Activated CD4-positive, alpha-beta T cell treated with anti-CD3 and anti-CD28 coated beads for 1 hour (primary cell): Measurements from ENCODE around the gene DUSP14.
"Not testable (repeated sequence)": the region's sequence is repeated elsewhere in the genome, so short reads cannot be mapped to it uniquely, and the experiment has no call there.

Source experiments
- DNase-seq: peaks from one replicate; pipeline ENCODE4 v3.0.0-alpha.2; 2020

Gene DUSP14, protein sequence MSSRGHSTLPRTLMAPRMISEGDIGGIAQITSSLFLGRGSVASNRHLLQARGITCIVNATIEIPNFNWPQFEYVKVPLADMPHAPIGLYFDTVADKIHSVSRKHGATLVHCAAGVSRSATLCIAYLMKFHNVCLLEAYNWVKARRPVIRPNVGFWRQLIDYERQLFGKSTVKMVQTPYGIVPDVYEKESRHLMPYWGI

GRCh38 chr17:37489197-37490001 is at the start of gene DUSP14:
DUSP14 (plus strand) TSS chr17:37489891; CDS start chr17:37512273, 22,382 bp downstream.
- peak; percentile 76 for DNase-seq

- DNase-seq = no peak
Measured at GRCh38 chr17:37440424-37440823, 49.3 kb upstream of the DUSP14 start.

GRCh38 chr17:37441369-37442014 is 48.2 kb upstream of the DUSP14 start:
- DNase-seq = not testable (repeated sequence)

GRCh38 chr17:37446027-37446426 is 43.7 kb upstream of the DUSP14 start:
- no peak for DNase-seq

- no peak for DNase-seq
Measured at GRCh38 chr17:37447641-37448040, 42.0 kb upstream of the DUSP14 start.

- DNase-seq = no peak
Measured at GRCh38 chr17:37450112-37450511, 39.6 kb upstream of the DUSP14 start.

GRCh38 chr17:37457801-37458200 is 31.9 kb upstream of the DUSP14 start:
- DNase-seq = not testable (repeated sequence)

DNA sequence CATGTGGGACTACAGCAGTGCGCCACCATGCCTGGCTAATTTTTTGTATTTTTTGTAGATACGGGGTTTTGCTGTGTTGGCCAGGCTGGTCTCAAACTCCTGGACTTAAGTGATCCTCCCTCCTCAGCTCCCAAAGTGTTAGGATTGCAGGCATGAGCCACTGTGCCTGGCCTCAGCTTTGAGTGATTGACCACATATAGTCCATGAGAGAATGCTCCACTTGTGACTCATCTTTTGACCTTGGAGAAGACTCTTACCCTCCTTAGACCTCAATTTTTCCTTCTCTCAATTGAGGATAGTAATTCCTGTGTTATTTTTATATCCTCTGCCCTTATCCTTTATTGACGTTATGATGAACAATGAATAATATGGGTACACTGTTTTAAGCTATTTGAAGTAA is 30.9 kb upstream of the DUSP14 start:
- no peak for DNase-seq

GRCh38 chr17:37461668-37462067 is 28.0 kb upstream of the DUSP14 start:
- no peak for DNase-seq

GRCh38 chr17:37462492-37462891 is 27.2 kb upstream of the DUSP14 start:
- no peak for DNase-seq

DNA sequence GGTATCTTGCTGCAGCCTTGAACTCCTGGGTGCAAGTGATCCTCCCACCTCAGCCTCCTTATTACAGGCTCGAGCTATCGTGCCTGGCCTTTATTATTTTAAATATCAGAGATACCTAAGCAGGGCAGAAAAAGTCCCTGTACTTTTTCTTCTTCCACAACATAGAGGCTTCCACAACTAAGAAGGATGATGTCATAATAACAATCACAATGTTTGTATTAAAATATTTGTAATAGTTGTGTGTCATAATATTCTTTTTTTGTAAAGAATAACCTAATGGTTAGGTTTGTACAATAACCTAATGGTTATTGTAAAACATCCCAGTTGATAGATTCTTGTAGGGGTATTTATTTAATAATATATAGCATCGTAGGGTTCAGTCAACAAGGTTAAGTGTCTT is 26.7 kb upstream of the DUSP14 start:
- DNase-seq = no peak

- DNase-seq = no peak
Measured at GRCh38 chr17:37465069-37465616, 24.5 kb upstream of the DUSP14 start.

- DNase-seq = no peak
Measured at GRCh38 chr17:37466471-37466870, 23.2 kb upstream of the DUSP14 start.

DNA sequence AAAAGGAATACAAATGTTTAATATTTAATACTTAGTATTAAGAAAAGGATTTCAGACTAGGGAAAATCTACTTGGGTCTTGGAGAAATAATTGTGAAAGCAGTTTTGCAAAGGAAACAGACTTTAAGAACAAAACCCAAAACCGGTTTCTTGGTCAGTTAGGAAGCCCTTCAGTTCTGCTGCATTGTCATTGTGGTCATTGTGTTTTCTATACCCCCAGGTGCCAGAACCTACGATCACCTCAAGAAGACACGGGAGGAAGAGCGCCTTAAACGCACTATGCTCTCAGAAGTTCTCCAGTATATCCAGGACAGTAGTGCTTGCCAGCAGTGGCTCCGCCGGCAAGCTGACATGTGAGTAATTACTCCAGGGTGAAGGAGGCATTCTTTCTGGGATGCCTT is 19.5 kb upstream of the DUSP14 start:
- DNase-seq = no peak

- no peak for DNase-seq
Measured at GRCh38 chr17:37475731-37476420, 13.8 kb upstream of the DUSP14 start.

DNA sequence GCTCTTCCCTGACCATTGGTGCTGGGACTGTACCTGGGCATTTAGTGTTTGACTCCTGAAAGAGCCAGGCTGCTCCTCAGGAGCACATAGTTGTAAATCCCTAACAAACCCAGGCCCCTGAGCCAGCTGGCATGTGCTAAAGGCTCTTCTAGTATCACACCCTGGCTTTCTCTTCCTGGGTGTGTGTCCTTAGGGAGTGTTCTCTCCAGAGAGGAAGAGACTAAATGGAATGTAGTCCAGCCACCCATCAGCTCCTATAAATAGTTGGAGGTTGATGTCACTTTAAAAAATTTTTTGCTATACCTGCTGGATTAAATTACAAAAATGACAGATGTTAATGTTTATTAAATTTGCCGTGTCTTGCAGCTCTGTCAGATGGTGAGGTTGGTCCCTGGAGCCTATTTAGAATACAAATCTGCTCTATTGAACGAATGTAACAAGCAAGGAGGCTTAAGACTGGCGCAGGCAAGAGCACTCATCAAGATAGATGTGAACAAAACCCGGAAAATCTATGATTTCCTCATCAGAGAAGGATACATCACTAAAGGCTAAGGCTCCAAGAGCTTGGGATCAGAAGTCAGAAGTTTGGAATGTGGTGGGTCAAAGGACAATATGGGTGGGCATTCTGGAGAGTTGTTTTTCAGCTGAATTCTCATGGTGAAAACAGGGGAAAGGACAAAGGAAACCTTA is 13.1 kb upstream of the DUSP14 start:
- DNase-seq = no peak

DNA sequence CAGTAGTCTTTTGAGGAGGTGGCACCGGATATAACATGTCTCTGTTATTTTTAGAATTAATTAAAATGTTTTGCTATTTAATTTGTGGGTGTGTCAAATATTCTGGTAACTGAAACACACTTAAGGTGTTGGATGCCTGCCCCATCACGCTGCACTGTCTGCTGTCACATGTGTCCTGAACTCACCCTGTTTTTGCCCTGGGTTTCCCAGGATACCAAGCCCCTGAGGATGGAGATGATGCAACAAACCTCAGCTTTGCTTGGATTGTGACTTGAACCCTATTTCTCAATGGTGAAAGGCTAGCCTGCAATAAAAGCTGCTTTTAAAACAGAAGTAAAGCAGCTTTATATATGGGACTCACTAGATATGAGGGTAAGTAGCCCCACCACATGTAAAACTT is 11.5 kb upstream of the DUSP14 start:
- DNase-seq = no peak

DNA sequence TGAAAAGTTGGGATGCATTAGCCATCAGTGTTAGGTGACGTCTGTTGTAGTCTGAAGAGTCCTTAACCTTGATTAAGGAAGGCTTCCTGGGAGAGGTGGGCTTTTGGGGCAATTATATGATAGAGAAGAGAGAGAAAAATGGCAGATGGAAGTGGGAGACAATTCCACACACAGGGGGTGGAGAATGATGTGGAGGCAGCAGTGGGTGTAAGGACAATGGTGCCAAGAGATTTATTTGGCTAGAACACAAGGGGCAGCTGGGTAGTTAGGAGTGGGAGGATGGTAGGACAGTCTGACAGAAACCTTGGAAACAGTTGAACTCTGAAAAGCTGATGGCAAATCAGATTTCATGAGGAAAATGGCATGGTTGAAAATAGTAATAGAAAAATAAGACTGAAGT is 10.7 kb upstream of the DUSP14 start:
- DNase-seq = no peak

GRCh38 chr17:37480427-37480826 is 9.3 kb upstream of the DUSP14 start:
- DNase-seq = no peak

DNA sequence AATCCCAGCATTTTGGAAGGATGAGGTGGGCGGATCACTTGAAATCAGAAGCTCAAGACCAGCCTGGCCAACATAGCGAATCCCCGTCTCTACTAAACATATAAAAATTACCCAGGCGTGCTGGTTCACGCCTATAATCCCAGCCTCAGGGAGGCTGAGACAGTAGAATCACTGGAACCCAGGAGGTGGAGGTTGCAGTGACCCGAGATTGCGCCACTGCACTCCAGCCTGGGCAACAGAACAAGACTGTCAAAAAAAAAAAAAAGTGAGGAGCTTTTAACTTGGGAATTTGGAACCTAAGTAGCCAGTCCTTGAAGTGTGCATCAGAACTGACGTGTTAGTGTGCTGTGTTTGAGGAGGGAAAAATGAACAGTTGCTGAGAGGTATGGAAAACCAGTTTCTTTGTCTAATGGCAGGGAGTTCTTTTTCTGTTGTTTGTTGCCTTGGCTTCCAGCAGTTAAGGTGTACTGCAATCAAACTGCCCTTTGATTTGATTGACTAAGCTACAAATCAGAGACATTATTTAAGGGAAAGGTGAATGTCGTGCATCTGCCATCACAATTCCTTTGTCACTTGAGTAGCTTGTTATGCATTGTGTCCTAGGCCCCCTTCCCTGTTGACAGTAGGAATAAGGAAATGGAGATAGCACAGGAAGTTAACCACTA is 8.6 kb upstream of the DUSP14 start:
- DNase-seq = no peak

- no peak for DNase-seq
Measured at GRCh38 chr17:37483311-37484039, 6.2 kb upstream of the DUSP14 start.
